OCI-LY3 (cell line): ENCODE measurements around the gene NPHP1.

Experiments used
- H2AFZ ChIP-seq: fragments of 200-600, 300-600 bp; shearing (Covaris generic); 2 replicates; pipeline ENCODE4 v1.6.0; 2014; ENCODE audit warnings: antibody characterized with exemption, low read depth, low read length
- H3K27ac ChIP-seq: fragments of 200-600, 300-600 bp; sonication (generic); 2 replicates; pipeline ENCODE4 v1.5.1; 2014; ENCODE audit warnings: mild to moderate bottlenecking, low read length, moderate library complexity, mixed read lengths
- H3K27me3 ChIP-seq: fragments of 200-600, 300-600 bp; sonication (generic); 2 replicates; pipeline ENCODE4 v1.6.1; 2014; ENCODE audit warnings: low read depth, low read length, mixed read lengths
- H3K36me3 ChIP-seq: fragments of 200-600, 300-600 bp; sonication (generic); replicated peaks from 2 replicates; pipeline ENCODE3; 2014; ENCODE audit warnings: low read depth, low read length, mixed read lengths
- H3K4me1 ChIP-seq: fragments of 300-600, 200-600 bp; sonication (generic); 2 replicates; pipeline ENCODE4 v1.6.1; 2014; ENCODE audit warnings: low read length, mixed read lengths
- H3K4me2 ChIP-seq: fragments of 200-600, 300-600 bp; sonication (generic); 2 replicates; pipeline ENCODE4 v1.6.1; 2014; ENCODE audit warnings: low read length, mixed read lengths
- H3K4me3 ChIP-seq: fragments of 300-600, 200-600 bp; sonication (generic); 2 replicates; pipeline ENCODE4 v1.5.1; 2014; ENCODE audit warnings: antibody characterized with exemption, mild to moderate bottlenecking, low read length, moderate library complexity
- H3K79me2 ChIP-seq: fragments of 300-600, 200-600 bp; shearing (Covaris generic); 2 replicates; pipeline ENCODE4 v1.6.1; 2014; ENCODE audit warnings: mild to moderate bottlenecking, low read length, mixed read lengths
- H3K9ac ChIP-seq: fragments of 300-600, 200-600 bp; shearing (Covaris generic); 2 replicates; pipeline ENCODE4 v1.6.0; 2014; ENCODE audit warnings: mild to moderate bottlenecking, low read length, moderate library complexity
- H3K9me3 ChIP-seq: fragments of 200-600, 300-600 bp; shearing (Covaris generic); 2 replicates; pipeline ENCODE4 v1.6.1; 2014; ENCODE audit warnings: low read length, mixed read lengths; ENCODE audit not compliant: insufficient read depth
- H4K20me1 ChIP-seq: fragments of 200-600, 300-600 bp; sonication (generic); 2 replicates; pipeline ENCODE4 v1.6.1; 2016; ENCODE audit warnings: low read length, mixed read lengths; ENCODE audit not compliant: insufficient read depth
- CTCF ChIP-seq: fragments of 200-600, 300-600 bp; sonication (generic); IDR thresholded peaks from 2 replicates; pipeline ENCODE4 v1.5.1; 2014; ENCODE audit warnings: antibody characterized with exemption, low read length, low read depth
- EZH2phosphoT487 ChIP-seq: fragments of 200-600 bp; shearing (Covaris generic); IDR thresholded peaks from 2 replicates; pipeline ENCODE4 v1.6.1; 2018; ENCODE audit warnings: antibody characterized with exemption, mixed run types, low read depth

NPHP1 gene

GRCh38 chr2:110131166-110131565 lies 73.6 kb downstream of the NPHP1 start:
- H3K9me3 ChIP-seq, result no peaks in the 10 kb centered on the region
- H3K9ac ChIP-seq, result no peak overlapping the region
- TF ChIP-seq CTCF, result no peak
- TF ChIP-seq EZH2phosphoT487, result no peak
- H3K79me2 ChIP-seq, result no peaks in the 10 kb centered on the region
- H3K27ac ChIP-seq, result no peak overlapping the region
- no peak overlapping the region for H2AFZ ChIP-seq
- no peaks in the 10 kb centered on the region for H4K20me1 ChIP-seq
- no peak overlapping the region for H3K4me2 ChIP-seq
- no peaks in the 10 kb centered on the region for H3K4me1 ChIP-seq
- no peak overlapping the region for H3K4me3 ChIP-seq
- H3K36me3 ChIP-seq, result no peaks in the 10 kb centered on the region
- no peaks in the 10 kb centered on the region for H3K27me3 ChIP-seq

- H3K4me3 ChIP-seq, result no peak overlapping the region
- no peak for TF ChIP-seq EZH2phosphoT487
- TF ChIP-seq CTCF, result no peak
- H3K36me3 ChIP-seq, result no peaks in the 10 kb centered on the region
- no peaks in the 10 kb centered on the region for H3K79me2 ChIP-seq
- no peak overlapping the region for H3K4me2 ChIP-seq
- no peak overlapping the region for H3K27ac ChIP-seq
- H4K20me1 ChIP-seq, result no peaks in the 10 kb centered on the region
- H3K9ac ChIP-seq, result no peak overlapping the region
- H3K27me3 ChIP-seq, result no peaks in the 10 kb centered on the region
- no peak overlapping the region for H2AFZ ChIP-seq
- no peaks in the 10 kb centered on the region for H3K9me3 ChIP-seq
- no peaks in the 10 kb centered on the region for H3K4me1 ChIP-seq
These were observed 74.1 kb downstream of the NPHP1 start for GRCh38 chr2:110130757-110131156.

GRCh38 chr2:110126906-110127305 lies 77.9 kb downstream of the NPHP1 start:
- H4K20me1 ChIP-seq, result no peaks in the 10 kb centered on the region
- TF ChIP-seq EZH2phosphoT487 (no peak), CTCF (no peak)
- H3K27ac ChIP-seq, result no peak overlapping the region
- H2AFZ ChIP-seq, result no peak overlapping the region
- no peaks in the 10 kb centered on the region for H3K79me2 ChIP-seq
- no peak overlapping the region for H3K4me2 ChIP-seq
- H3K9me3 ChIP-seq, result no peaks in the 10 kb centered on the region
- H3K4me3 ChIP-seq, result no peak overlapping the region
- no peaks in the 10 kb centered on the region for H3K4me1 ChIP-seq
- no peaks in the 10 kb centered on the region for H3K27me3 ChIP-seq
- H3K36me3 ChIP-seq, result no peaks in the 10 kb centered on the region
- H3K9ac ChIP-seq, result no peak overlapping the region

- Histone ChIP-seq H3K27me3 (no peaks in the 10 kb centered on the region), H3K36me3 (no peaks in the 10 kb centered on the region), H4K20me1 (no peaks in the 10 kb centered on the region), H3K9me3 (no peaks in the 10 kb centered on the region), H2AFZ (no peak overlapping the region), H3K4me2 (no peak overlapping the region), H3K79me2 (no peaks in the 10 kb centered on the region), H3K9ac (no peak overlapping the region), H3K27ac (no peak overlapping the region), H3K4me1 (no peaks in the 10 kb centered on the region), H3K4me3 (no peak overlapping the region)
- TF ChIP-seq CTCF (no peak), EZH2phosphoT487 (no peak)
These were observed 78.6 kb downstream of the NPHP1 start for GRCh38 chr2:110126086-110126773.
